HG02938 (cell line): ENCODE measurements around the gene TMEM271.

Experiments
- ATAC-seq: cut with Tn5 transposase; IDR thresholded peaks from one replicate; pipeline ENCODE4 v1.9.1; 2021; ENCODE audit warnings: mild to moderate bottlenecking, moderate library complexity; ENCODE audit not compliant: unreplicated experiment

Gene TMEM271, protein sequence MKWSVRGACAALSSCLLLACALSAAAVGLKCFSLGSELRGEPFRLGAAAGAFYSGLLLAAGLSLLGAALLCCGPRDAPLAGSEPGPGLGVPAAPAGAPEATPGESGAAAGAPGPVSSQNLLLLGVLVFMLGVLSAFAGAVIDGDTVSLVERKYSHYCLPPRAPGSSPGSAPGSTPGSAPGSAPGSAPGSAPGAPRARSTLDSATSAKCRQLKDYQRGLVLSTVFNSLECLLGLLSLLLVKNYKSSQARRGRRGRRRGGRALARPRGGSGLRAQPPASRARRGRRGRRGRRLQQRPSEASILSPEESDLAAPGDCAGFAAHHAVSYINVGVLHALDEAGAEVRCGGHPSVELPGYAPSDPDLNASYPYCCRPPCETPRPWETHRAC

DNA sequence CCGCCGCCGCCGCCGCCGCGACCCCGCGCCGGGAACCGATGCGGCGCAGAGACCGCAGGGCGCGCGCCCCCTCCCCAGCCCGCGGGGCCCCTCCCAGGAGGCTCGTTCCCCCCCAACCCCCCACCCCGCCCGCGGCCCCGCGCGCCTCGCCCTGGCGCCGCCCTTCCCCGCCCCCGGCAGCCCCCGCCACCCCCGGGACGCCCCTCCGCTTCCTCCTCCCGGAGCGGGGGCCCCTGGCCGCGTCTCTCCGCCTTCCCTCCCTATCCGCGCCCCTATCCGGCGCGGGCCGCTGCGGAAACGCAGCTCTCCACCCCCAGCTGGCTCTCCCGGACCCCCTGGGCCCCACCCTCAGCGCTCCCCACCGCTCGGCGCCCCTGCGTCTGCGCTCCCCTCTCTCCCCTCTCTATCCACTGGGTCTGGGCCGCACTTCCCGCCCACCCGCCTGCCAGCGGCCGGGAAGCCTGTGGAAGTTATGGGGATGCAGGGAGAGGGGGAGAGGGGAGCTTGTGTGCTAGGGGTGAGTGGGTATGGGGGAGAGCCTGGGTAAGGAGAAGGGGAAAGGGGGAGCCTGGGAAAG lies at the start of gene TMEM271:
Gene TMEM271, minus strand, starts transcription at position 51 of the 577 bp plus-strand sequence. CDS start 233 bp downstream, outside the sequence.
- no peak for ATAC-seq

DNA sequence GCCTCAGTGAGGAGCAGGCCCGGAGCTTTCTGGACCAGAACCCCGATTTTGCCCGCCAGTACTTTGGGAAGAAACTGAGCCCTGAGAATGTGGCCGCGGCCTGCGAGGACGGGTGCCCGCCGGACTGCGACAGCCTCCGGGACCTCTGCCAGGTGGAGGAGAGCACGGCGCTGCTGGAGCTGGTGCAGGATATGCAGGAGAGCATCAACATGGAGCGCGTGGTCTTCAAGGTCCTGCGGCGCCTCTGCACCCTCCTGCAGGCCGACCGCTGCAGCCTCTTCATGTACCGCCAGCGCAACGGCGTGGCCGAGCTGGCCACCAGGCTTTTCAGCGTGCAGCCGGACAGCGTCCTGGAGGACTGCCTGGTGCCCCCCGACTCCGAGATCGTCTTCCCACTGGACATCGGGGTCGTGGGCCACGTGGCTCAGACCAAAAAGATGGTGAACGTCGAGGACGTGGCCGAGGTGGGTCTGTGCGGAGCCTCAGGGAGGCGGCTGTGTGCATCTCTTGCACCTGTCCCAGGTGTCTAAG lies 49.6 kb upstream of the TMEM271 start:
- no peak for ATAC-seq

DNA sequence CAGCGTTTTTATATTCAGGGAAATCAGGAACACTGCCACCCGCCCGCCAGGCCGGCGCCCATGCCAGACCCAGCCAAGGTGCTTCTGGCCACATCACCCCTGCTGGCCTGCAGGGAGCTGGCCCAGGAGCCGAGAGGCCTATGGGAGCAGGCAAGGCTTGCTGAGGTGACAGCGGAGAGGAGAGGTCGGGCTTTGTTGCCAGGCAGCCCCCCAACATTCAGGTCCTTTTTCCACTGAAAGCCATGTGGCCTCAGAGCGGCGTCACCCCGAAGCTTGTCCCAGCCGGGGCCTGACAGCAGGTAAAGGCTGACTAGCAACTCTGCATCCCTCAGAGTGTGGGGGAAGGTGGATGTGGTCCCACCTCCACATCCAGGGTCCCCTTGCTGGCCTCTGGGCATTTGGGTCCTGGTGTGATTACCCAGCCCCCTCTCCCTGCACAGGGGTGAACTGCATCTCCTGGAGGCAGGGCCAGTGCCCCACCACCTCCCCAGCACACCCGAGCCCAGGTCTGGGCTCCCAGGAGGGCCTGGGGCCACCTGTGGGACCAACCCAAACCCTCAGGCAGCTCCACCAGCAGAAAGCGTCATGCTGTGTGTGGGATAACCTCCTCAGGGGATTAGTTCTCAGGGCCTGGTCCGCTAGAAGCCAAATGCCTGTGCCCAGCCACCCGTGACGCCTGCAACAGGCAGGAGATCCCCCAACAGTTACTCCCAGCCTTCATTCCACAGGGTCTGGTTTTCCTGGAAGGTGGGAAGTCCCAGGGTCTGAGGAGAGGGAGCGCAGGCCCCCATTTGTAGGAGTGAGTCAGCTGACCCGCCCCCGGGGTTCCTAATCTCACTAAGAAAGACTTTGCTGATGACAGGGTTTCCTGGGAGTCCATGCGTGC lies 48.9 kb upstream of the TMEM271 start, which contains the start of gene PDE6B:
Gene PDE6B, plus strand, starts transcription at position 869 of the 886 bp plus-strand sequence. CDS start 54 bp downstream, outside the sequence.
- ATAC-seq: no peak

DNA sequence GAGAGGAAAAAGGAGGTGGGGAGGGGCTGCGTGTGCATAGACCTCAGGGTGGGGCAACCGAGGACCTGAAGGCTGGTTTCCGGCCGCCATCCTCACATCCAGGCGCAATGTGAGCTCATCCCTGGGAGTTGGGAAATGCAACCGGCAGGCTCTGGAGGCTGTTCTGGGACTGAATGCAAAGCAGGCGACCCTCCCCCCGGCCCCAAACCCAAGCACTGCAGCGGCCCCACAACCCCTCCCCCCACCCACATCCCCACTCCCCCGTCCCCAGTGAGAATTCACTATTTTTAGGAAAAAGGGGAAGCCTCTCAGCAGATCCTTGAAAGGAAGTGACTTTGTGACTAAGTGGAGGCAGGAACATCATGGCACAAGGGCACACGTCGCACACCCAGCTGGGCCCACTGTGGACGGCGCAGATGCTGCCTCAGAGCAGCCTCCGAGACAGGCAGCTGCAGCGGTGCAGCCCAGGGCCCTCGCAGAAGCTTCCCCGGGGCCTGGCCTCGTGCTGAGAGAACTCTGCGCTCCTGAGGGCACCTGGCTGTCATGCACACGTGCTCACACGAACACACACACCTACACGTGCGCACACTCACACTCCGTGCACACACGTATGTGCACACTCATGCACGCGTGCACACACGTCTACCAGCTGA lies 47.9 kb upstream of the TMEM271 start:
- no peak for ATAC-seq

DNA sequence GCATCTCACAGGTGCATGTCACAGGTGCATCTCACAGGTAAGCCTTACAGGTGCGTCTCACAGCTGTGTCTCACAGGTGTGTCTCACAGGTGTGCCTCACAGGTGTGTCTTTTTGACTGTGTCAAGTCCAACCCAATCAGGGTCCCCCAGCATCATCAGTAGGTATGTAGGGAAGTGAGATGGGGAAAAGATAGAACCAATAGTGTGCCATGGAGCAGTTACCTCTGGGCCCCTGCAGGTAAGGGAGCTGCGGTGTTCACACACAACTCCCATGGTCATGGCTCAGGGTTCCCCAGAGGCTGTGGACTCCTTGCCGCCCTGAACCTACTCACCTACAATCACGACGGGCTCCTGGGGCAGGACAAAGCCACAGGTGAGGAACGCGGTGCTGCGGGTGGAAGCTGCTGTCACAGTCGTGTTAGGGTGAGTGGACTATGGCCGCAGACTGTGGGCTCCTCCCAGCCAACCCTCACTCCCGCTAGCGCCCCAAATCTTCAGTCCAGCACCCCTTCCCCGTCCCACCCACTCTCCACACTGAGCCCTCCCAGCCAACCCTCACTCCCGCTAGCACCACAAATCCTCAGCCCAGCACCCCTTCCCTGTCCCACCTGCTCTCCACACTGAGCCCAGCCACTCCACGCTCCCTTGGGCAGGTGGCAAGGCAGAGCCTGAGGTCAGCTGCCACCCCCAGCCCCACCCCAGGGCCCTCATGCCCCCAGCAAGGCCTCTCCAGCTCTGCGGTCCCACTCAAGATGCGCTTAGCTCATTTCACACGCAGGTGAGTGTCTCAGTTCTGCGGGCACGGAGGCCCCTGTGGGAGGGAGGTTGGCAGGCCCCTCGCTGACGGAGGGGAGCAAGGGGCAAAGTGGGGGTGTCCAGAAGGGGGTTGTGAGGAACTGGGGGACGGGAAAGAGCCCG lies 47.2 kb upstream of the TMEM271 start:
- ATAC-seq: no peak

DNA sequence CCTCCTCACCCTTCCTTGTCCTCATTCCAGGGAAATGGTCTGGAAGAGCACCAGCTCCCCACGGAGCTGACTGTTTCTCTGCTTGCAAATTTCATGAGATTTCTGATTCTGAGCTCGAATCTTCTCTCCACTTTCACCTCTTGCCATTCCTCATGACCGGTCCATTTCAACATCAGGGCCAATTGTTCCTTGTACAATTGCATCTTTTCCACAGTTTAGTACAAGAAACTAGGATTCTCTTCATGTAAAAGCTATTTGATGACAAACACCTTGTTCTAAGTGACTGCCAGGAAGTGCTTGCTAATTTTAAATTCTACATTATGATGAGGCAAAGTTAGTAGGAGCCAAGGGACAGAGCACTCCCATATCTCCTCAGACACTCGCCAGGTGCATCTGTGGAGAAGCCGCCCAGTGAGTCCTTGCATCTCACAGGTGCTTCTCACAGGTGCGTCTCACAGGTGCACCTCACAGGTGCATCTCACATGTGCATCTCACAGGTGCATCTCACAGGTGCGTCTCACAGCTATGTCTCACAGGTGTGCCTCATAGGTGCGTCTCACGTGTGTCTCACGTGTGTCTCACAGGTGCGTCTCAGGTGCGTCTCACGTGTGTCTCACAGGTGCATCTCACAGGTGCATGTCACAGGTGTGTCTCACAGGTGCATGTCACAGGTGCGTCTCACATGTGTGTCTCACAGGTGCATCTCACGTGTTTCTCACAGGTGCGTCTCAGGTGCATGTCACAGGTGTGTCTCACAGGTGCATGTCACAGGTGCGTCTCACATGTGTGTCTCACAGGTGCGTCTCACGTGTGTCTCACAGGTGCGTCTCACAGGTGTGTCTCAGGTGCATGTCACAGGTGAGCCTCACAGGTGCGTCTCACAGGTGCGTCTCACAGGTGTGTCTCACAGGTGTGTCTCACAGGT lies 46.2 kb upstream of the TMEM271 start:
- ATAC-seq: no peak

DNA sequence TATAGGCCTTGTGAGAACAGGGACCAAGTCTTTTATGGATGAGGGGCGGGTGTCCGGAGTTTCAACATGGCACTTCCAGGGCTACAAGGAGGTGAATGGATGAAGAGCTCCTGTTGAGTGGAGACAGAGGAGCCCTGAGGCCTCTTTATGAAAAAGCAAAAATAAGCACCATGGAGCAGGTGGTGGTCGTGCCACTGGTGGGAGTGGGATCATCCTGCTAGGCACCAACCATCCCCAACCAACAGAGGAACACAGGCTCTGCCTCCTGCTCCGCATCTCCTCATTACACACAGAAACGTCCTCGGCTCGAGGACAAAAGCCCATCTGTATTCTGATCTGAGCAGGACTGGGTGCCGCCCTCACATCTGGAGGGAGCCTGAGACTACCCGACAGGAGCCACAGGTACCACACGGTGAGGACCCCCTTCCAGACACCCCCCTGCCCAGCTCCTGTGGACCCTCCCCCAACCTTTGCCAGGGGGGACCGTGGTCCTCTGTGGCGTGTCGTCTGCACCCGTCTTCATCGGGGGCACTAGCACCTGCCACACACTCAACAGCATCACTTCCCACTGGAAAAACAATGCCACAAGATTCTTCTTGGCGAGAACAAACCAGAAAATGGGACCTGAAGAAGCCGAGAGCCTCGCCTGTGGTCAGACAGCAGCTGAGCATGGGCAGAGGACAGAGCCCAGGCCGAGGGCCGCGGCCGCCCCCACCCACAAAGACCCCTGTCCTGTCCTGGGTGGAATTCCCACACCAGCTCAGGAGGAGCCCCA lies 45.4 kb upstream of the TMEM271 start:
- ATAC-seq: no peak

DNA sequence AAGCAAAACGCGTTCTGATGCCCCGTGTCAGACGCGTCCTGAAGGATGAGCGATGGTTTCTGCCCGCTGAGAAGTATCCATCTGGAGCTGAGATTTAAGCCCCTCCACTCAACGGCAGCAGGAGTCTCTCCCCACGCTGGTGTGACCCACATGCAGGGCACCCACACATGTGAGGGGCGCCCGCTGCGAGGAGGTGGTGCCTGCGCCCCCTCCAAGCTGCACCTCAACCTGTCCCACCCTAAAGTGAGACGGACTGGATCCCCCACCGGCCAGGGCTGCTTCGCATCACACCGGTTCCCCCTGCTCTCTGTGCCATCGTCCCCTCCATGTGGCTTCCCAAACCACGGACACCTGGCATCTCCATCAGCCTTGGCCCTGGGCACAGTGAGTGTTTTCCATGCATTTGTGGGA lies 44.8 kb upstream of the TMEM271 start:
- ATAC-seq: no peak

DNA sequence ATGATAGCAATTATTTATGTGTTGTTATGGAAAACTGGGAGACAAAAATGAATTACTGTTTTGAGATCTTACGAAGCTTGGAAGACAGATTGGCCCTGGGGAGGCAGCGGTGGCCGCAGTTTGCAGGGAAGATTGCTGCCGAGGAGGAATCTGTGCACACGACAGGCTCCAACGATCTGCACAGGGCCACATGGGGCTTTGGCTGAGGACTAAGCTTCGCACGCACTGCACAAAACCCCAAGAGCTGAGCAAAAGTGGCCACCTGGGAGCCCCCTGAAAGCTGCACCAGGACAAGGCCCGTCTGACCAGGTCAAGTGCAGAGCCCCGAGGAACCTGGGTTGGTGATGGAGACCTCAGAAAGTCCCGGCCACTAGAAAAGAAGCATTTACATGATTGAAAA lies 44.1 kb upstream of the TMEM271 start:
- no peak for ATAC-seq

DNA sequence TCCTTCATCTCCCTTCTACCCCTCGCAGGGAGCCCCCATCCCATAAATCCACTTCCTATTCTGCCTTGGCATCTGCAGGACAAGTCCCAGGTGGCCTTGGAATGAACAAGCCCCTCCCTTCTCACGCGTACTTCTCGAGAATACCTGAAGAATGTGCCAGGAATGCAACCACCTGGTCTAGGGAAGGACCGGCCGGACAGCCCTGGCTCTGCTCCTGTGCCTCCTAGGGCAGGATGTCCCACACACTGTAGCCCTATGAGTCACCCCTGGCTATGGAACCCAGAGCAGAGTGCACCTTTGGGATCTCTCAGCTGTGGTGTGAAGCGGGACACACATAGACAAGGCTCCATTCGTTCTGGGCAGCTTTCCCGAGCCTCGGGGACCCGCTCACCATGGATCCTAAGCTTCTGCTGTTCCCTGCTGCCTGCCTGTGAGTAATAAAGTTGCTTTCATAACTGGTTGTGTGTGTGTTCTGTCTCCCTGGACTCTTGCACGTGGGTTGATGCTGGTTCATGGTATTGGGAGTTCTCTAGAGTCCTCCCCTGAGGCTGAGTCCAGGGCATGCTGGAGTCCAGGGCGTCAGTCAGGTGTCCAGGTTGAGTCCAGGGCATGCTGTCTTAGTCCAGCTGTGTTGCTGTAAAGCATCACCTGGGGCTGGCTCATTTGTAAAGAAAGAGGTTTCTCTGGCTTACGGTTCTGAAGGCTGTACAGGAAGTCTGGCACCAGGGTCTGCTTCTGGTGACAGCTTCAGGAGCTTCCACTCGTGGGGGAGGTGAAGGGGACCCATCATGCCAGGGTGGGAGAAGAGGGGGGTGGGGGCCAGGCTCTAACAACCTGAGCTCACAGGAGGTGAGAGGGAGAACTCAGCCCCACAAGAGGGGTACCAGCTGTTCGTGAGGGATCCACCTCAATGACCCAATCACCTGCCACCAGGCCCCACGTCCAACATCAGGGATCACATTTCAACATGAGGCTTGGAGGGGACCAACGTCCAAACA lies 41.8 kb upstream of the TMEM271 start:
- ATAC-seq: no peak

DNA sequence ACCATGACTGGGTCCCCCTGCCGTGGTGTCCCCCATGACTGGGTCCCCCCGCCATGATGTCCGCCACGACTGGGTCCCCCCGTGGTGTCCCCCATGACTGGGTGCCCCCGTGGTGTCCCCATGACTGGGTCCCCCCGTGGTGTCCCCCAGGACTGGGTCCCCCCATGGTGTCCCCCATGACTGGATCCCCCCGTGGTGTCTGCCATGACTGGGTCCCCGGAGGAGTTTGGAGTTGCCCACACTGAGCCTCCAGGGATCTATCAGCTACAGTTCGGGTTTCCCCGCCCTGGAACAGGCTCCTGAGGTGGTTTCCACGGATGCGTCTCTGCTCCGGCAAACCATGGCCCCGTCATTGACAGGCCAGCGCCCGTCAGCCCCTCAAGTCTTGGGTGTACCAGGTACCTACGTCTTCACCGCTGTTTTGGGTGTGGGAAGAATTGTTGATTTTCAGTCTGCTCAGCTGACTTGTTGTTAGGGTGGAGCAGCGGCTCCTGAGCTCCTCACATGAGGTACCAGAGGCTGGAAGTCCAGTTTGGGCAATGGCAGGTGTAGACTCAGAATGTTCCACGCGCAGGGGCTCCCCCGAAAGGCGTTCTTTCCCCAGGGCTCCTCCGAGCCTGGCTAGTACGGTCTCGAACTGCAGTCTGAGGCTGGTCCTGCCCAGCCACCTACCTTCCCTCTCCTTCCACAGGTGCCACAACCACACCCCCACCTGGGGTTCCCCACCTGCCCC lies 41.0 kb upstream of the TMEM271 start:
- no peak for ATAC-seq

DNA sequence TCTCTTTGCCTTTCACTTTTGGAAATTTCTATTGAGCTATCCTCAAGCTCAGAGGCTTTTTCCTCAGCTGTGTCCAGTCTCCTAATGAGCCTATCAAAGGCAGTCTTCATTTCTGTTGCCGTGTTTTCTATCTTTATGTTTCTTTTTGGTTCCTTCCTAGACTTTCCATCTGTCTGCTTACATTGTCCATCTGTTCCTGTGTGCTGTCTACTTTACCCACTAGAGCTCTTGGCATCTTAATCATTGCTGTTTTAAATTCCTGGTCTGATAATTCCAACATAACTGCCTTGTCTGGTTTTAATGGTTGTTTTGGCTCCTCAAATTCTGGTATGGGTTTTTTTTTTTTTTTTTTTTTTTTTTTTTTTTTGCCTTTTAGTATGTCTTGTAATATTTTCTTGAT lies 40.0 kb upstream of the TMEM271 start:
- no peak for ATAC-seq

DNA sequence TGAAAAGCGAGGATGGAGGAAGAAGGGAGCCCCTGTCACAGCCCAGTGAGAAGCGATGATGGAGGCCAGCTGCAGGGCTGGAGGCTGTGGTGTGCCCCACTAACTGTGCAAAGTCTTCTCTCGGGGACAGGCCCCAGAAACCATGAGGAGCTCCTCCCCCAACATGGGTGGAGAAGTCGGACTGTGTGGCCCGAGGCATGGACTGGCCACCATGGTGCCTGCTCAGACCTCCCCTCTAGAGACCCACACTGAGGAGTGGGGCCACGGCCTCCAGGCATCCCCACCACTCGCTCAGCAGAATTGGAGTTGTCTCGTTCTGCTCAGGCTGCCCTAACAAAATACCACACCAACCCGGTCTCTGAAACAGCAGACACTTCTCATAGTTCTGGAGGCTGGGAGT lies 37.0 kb upstream of the TMEM271 start:
- no peak for ATAC-seq

DNA sequence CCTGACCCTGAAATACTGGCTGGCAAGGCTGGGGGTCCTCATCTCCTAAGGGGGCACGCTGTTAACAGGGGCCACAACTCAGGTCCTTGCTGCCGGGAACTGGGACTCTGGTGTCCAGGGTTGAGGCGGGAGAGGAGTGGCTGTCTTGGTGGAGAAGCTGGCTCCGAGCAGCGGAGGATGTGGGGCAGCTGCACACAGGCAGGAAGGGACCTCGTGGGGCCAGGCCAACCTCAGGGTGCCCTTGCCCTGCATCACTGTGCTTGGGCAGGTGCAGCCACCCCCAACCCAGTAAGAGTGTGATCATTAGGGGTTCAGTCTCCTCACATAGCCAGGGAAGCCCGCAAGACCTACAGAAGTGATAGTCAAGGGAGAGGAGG lies 36.6 kb upstream of the TMEM271 start:
- ATAC-seq: no peak

DNA sequence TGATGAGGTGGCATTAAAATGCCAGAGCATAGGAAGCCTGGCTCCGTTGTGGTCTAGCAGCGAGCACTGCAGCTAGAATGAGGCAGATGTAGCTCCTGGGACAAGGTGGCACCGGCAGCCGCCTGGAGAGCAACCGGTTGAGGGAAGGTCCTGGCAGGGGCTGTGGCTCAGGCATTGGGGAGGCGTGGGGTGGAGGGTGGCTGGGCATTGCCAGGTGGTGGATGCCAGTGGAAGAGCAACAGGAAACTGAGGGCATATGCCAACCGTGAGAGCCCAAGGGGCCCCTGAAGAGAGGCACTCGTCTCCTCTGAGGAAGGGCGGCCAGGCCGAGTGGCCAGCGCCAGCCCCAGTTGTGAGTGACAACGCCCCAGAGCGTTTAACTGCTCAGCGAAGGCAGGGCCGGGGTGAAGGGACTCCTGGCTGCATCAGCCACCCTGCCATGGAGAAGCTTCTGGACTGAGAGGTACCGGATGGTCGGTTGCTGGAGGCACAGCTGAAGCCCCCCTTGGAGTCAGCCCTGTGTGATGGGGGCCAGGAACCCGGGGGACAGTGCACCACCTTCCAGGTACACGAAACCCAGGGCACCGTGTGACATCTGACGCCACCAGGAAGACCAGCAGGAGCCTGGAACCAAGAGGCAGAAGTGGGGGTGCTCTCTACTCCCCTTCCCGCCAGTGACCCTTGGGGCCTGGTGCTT lies 36.1 kb upstream of the TMEM271 start:
- ATAC-seq: no peak
